Testis (tissue), 3 donors: ENCODE results near the gene SYNDIG1. TPM values are rescaled to one million over a fixed set of nuclear protein-coding genes. Genes with fewer than 3 reads are reported as not detected.
"Not testable (repeated sequence)": the region's sequence is repeated elsewhere in the genome, so short reads cannot be mapped to it uniquely, and the experiment has no call there.

Experiments used
- DNase-seq: peaks from one replicate; pipeline ENCODE4 v3.0.0-alpha.2; 2019
- H3K27ac ChIP-seq, 2 donors: fragments of 200-600 bp; sonication (generic); one replicate each; pipeline ENCODE4 v1.5.1; 2019
- H3K27me3 ChIP-seq: fragments of 200-600 bp; sonication (generic); one replicate; pipeline ENCODE4 v1.5.1; 2019
- H3K36me3 ChIP-seq: fragments of 200-600 bp; sonication (generic); one replicate; pipeline ENCODE4 v1.5.1; 2017; ENCODE audit warnings: low read depth; ENCODE audit errors: missing control alignments
- H3K4me1 ChIP-seq: fragments of 200-600 bp; sonication (generic); one replicate; pipeline ENCODE4 v1.5.1; 2019
- H3K4me3 ChIP-seq, 2 donors: fragments of 200-600 bp; sonication (generic); one replicate each; pipeline ENCODE4 v1.5.1; 2017 to 2019
- H3K9me3 ChIP-seq: fragments of 200-600 bp; sonication (generic); one replicate; pipeline ENCODE4 v1.5.1; 2017
- POLR2A ChIP-seq: fragments of 450-650 bp; IDR thresholded peaks from one replicate; pipeline ENCODE4 v1.6.1; 2017; ENCODE audit warnings: antibody characterized with exemption, mild to moderate bottlenecking, moderate library complexity
- WGBS, 2 donors: methylation state at CpG; one replicate each; pipeline ENCODE4 v1.1.5; 2018; 5-methylcytosine and 5-hydroxymethylcytosine counted together
- intact Hi-C: fragments of 100-400 bp; cut with DNase I; formaldehyde crosslinking; loops from one replicate; pipeline ENCODE4 v1.15.1; 2023; ENCODE audit warnings: low total_unique reads
- polyA plus RNA-seq: library from polyadenylated mRNA; stranded (reverse); fragments of 350-450 nt; fragmentation: Illumina TruSeq; extraction: RNeasy Lipid Tissue Mini Kit (QIAGEN cat#74804); gene quantifications from one replicate; pipeline ENCODE4 v1.2.3, GENCODE V29; 2014; ENCODE audit warnings: low read depth, low replicate concordance; ENCODE audit not compliant: insufficient read depth
- total RNA-seq, 2 donors: library from RNA; depleted of rRNA; stranded (reverse); fragments of >200 nt; gene quantifications; one replicate each; pipeline ENCODE4 v1.2.3, GENCODE V29; 2016
- TF ChIP-seq, protein P1 (sequence below), 3 experiments: fragments of 450-650 bp in 2 of 3; fragments of 200-600 bp in 1 of 3; sonication (generic) in 1 of 3; IDR thresholded peaks; one replicate each; pipeline ENCODE4 v1.5.1; 2016 to 2019; ENCODE audit warnings: antibody characterized with exemption in 3 of 3, mild to moderate bottlenecking in 2 of 3, moderate library complexity in 1 of 3

The SYNDIG1 gene
- total and polyA plus RNA-seq, 3 donors from 2014 or later: 2.1 to 3.2 (median 2.8) TPM

DNA sequence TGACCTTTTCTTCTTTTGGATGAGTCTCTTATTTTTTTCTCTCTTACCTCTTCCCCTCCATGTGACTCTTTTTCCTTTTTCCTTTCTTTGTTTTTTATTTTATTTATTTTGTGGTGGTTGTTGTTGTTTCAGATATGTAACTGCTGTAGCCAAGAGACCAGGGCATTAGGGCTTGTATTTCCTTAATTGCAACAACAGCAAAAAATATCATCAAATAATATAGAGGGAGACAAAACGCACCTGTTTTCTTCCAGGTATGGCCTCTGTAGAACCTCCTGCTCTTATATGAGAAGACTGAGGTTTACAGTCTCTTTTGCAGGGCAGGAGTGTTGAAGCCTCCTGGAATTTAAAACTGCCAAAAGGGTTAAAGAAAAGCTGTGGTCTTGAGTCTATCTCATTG, 149.3 kb downstream of the SYNDIG1 start:
- H3K27ac ChIP-seq: no peak overlapping the region
- DNase-seq: no peak
- H3K4me1 ChIP-seq: no peaks in the 10 kb centered on the region
- H3K9me3 ChIP-seq: no peaks in the 10 kb centered on the region
- H3K27me3 ChIP-seq: no peaks in the 10 kb centered on the region
- 82 to 83% methylated on average over 1 of the region's 1 CpG for WGBS, 2 donors
- H3K36me3 ChIP-seq: no peaks in the 10 kb centered on the region
- intact Hi-C loops: no loop called here
- H3K4me3 ChIP-seq: no peak overlapping the region
- TF ChIP-seq, protein P1, sequence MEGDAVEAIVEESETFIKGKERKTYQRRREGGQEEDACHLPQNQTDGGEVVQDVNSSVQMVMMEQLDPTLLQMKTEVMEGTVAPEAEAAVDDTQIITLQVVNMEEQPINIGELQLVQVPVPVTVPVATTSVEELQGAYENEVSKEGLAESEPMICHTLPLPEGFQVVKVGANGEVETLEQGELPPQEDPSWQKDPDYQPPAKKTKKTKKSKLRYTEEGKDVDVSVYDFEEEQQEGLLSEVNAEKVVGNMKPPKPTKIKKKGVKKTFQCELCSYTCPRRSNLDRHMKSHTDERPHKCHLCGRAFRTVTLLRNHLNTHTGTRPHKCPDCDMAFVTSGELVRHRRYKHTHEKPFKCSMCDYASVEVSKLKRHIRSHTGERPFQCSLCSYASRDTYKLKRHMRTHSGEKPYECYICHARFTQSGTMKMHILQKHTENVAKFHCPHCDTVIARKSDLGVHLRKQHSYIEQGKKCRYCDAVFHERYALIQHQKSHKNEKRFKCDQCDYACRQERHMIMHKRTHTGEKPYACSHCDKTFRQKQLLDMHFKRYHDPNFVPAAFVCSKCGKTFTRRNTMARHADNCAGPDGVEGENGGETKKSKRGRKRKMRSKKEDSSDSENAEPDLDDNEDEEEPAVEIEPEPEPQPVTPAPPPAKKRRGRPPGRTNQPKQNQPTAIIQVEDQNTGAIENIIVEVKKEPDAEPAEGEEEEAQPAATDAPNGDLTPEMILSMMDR (IDR thresholded peaks at IDR 0.05): no peak
- TF ChIP-seq POLR2A: no peak

DNA sequence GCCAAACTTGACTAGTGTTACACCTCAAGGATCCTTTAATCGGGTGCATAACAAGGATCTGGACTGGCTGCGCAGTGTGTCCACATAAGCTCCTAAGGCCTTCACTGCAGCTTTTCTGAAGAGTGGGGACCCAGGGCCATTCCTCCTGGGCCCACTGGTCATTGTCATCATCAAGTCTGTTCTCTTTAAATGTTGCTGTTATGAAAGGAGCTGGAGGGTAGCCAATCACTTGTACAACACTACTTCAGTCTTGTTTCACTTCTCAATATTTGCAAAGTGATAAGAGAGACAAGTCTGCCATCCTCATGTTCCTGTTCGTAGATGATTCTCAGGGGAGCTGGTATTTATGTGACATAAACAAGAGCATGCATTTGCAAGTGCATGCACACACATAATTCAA, 149.8 kb downstream of the SYNDIG1 start:
- no peak overlapping the region for H3K4me3 ChIP-seq
- H3K9me3 ChIP-seq: no peaks in the 10 kb centered on the region
- no peaks in the 10 kb centered on the region for H3K4me1 ChIP-seq
- intact Hi-C loops: no loop called here
- no peak for TF ChIP-seq POLR2A
- TF ChIP-seq, protein P1 (IDR thresholded peaks at IDR 0.05): no peak
- DNase-seq: no peak
- no peaks in the 10 kb centered on the region for H3K27me3 ChIP-seq
- 78 to 81% methylated on average over 3 of the region's 3 CpGs for WGBS, 2 donors
- no peak overlapping the region for H3K27ac ChIP-seq
- H3K36me3 ChIP-seq: no peaks in the 10 kb centered on the region

DNA sequence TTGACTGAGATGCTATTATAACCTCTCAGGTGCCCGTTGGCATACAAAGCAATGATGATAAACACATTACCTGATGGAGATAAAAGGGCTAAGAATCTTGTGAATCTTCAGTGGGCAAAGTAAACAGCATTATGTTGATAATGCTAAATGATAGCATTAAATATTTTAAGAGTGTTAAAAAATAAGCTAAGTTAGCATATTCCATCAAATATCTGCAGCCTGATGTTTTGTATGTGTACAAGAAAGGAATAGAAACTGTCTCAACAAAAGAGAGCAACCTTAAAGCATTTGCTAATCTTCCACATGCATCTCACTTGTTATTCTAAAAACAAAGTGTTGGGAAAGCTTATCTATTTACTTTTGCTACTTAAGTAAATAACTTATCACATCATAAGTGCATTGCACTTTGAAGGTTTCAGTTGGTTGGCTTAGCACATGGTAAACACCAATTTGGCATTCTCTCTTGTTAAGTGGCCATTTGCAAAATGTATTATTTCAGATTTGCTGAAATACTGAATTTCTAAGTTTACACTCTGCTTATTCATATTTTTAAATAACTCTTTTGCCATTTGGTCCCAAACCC, 151.6 kb downstream of the SYNDIG1 start:
- no peak for DNase-seq
- Histone ChIP-seq H3K4me1 (no peaks in the 10 kb centered on the region), H3K36me3 (no peaks in the 10 kb centered on the region), H3K9me3 (no peaks in the 10 kb centered on the region), H3K4me3 (no peak overlapping the region), H3K27ac (no peak overlapping the region), H3K27me3 (no peaks in the 10 kb centered on the region)
- 92 to 94% methylated on average over 1 of the region's 1 CpG for WGBS, 2 donors
- TF ChIP-seq, protein P1 (IDR thresholded peaks at IDR 0.05): no peak
- no peak for TF ChIP-seq POLR2A
- intact Hi-C loops: no loop called here

DNA sequence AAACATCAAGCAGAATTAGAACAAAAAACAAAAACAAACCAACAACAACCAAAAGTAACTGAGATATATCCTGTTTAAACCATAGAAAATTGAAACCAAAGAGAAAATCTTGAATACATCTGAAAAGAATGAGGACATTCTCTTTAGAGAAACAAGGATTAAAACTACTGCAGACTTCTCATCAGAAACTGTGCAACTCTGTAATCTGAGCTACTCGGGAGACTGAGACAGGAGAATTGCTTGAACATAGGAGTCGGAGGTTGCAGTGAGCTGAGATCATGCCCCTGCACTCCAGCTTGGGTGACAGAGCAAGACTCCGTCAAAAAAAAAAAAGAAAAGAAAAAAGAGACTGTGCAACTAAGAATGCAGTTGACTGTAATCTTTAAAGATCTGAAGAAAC, 153.4 kb downstream of the SYNDIG1 start:
- Histone ChIP-seq H3K9me3 (no peaks in the 10 kb centered on the region), H3K27me3 (no peaks in the 10 kb centered on the region), H3K4me3 (no peak overlapping the region), H3K27ac (no peak overlapping the region), H3K36me3 (no peaks in the 10 kb centered on the region), H3K4me1 (no peaks in the 10 kb centered on the region)
- TF ChIP-seq, protein P1 (IDR thresholded peaks at IDR 0.05): no peak
- TF ChIP-seq POLR2A: no peak
- WGBS, 2 donors: 31 to 67% methylated on average over 3 of the region's 3 CpGs
- DNase-seq: no peak
- intact Hi-C loops: no loop called here

DNA sequence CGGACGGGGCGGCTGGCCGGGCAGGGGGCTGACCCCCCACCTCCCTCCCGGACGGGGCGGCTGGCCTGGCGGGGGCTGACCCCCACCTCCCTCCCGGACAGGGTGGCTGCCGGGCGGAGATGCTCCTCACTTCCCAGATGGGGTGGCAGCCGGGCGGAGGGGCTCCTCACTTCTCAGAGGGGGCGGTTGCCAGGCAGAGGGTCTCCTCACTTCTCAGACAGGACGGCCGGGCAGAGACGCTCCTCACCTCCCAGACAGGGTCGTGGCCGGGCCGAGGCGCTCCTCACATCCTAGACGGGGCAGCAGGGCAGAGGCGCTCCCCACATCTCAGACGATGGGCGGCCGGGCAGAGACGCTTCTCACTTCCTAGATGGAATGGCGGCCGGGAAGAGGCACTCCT, 156.7 kb downstream of the SYNDIG1 start:
- intact Hi-C loops, H3K4me3 ChIP-seq, DNase-seq, H3K27me3 ChIP-seq, H3K9me3 ChIP-seq, H3K4me1 ChIP-seq, H3K36me3 ChIP-seq, H3K27ac ChIP-seq: not testable (repeated sequence)
- 70 to 82% methylated on average over 16 to 27 of the region's 29 CpGs for WGBS, 2 donors
